IPS DF 19.7 (cell line): ENCODE measurements around the gene CXCR4.
"Not testable (repeated sequence)": the region's sequence is repeated elsewhere in the genome, so short reads cannot be mapped to it uniquely, and the experiment has no call there.

Source experiments
- DNase-seq: peaks from one replicate; pipeline ENCODE4 v3.0.0-alpha.2; 2013; ENCODE audit warnings: low read depth, low spot score

CXCR4 gene

GRCh38 chr2:136115183-136115761 is 2.7 kb downstream of the CXCR4 start:
- DNase-seq = no peak

GRCh38 chr2:136114382-136114781 is 3.6 kb downstream of the CXCR4 start:
- no peak for DNase-seq

- DNase-seq = no peak
Measured at GRCh38 chr2:136113209-136113971, 4.6 kb downstream of the CXCR4 start.

- no peak for DNase-seq
Measured at GRCh38 chr2:136112317-136113208, 5.4 kb downstream of the CXCR4 start.

GRCh38 chr2:136111711-136112110 is 6.2 kb downstream of the CXCR4 start:
- DNase-seq = no peak

GRCh38 chr2:136110526-136110925 is 7.4 kb downstream of the CXCR4 start:
- no peak for DNase-seq

GRCh38 chr2:136108463-136108862 is 9.5 kb downstream of the CXCR4 start:
- DNase-seq = no peak

- no peak for DNase-seq
Measured at GRCh38 chr2:136107051-136108033, 10.6 kb downstream of the CXCR4 start.

- no peak for DNase-seq
Measured at GRCh38 chr2:136106505-136106904, 11.4 kb downstream of the CXCR4 start.

- DNase-seq = no peak
Measured at GRCh38 chr2:136104977-136105376, 13.0 kb downstream of the CXCR4 start.

GRCh38 chr2:136101042-136101441 is 16.9 kb downstream of the CXCR4 start:
- DNase-seq = no peak

GRCh38 chr2:136098441-136098840 is 19.5 kb downstream of the CXCR4 start:
- no peak for DNase-seq

- no peak for DNase-seq
Measured at GRCh38 chr2:136093583-136093982, 24.4 kb downstream of the CXCR4 start.

- DNase-seq = no peak
Measured at GRCh38 chr2:136091899-136092298, 26.1 kb downstream of the CXCR4 start.

GRCh38 chr2:136087901-136088460 is 30.0 kb downstream of the CXCR4 start:
- DNase-seq = not testable (repeated sequence)

- DNase-seq = no peak
Measured at GRCh38 chr2:136086253-136087016, 31.5 kb downstream of the CXCR4 start.

- no peak for DNase-seq
Measured at GRCh38 chr2:136085453-136086209, 32.3 kb downstream of the CXCR4 start.

- DNase-seq = no peak
Measured at GRCh38 chr2:136081582-136082210, 36.3 kb downstream of the CXCR4 start.

GRCh38 chr2:136080114-136080513 is 37.8 kb downstream of the CXCR4 start:
- DNase-seq = no peak
